GM18907 (cell line): ENCODE measurements around the gene LIFR.
"Not testable (repeated sequence)": the region's sequence is repeated elsewhere in the genome, so short reads cannot be mapped to it uniquely, and the experiment has no call there.

Experiments
- ATAC-seq: cut with Tn5 transposase; IDR thresholded peaks from one replicate; pipeline ENCODE4 v1.9.1; 2021; ENCODE audit warnings: mild to moderate bottlenecking, moderate library complexity; ENCODE audit not compliant: unreplicated experiment

The LIFR gene

GRCh38 chr5:38556599-38557307 is at the start of gene LIFR:
LIFR (minus strand) TSS chr5:38556646; CDS start chr5:38530647, 25,999 bp downstream.
- ATAC-seq, result peak; percentile 61

- ATAC-seq, result no peak
These were observed 49.2 kb upstream of the LIFR start for GRCh38 chr5:38605610-38606009.

- ATAC-seq, result no peak
These were observed 47.2 kb upstream of the LIFR start for GRCh38 chr5:38603691-38604090.

GRCh38 chr5:38602641-38603040 is 46.2 kb upstream of the LIFR start:
- no peak for ATAC-seq

- no peak for ATAC-seq
These were observed 45.4 kb upstream of the LIFR start for GRCh38 chr5:38601863-38602298.

- no peak for ATAC-seq
These were observed 44.9 kb upstream of the LIFR start for GRCh38 chr5:38601133-38601862.

GRCh38 chr5:38600329-38601045 is 44.0 kb upstream of the LIFR start:
- ATAC-seq, result no peak

GRCh38 chr5:38599751-38600150 is 43.3 kb upstream of the LIFR start:
- ATAC-seq, result not testable (repeated sequence)

GRCh38 chr5:38598994-38599617 is 42.7 kb upstream of the LIFR start:
- ATAC-seq, result no peak

GRCh38 chr5:38598296-38598993 is 42.0 kb upstream of the LIFR start:
- no peak for ATAC-seq

- no peak for ATAC-seq
These were observed 40.5 kb upstream of the LIFR start for GRCh38 chr5:38596981-38597380.

- no peak for ATAC-seq
These were observed 38.8 kb upstream of the LIFR start for GRCh38 chr5:38595132-38595745.

- ATAC-seq, result no peak
These were observed 37.5 kb upstream of the LIFR start for GRCh38 chr5:38593959-38594358.

GRCh38 chr5:38591523-38591849 is 35.0 kb upstream of the LIFR start:
- ATAC-seq, result no peak

- no peak for ATAC-seq
These were observed 34.5 kb upstream of the LIFR start for GRCh38 chr5:38590838-38591522.

- ATAC-seq, result no peak
These were observed 33.2 kb upstream of the LIFR start for GRCh38 chr5:38589629-38590028.

- no peak for ATAC-seq
These were observed 29.4 kb upstream of the LIFR start for GRCh38 chr5:38585816-38586215.

- no peak for ATAC-seq
These were observed 27.1 kb upstream of the LIFR start for GRCh38 chr5:38583500-38583899.

GRCh38 chr5:38582975-38583319 is 26.5 kb upstream of the LIFR start:
- ATAC-seq, result no peak
